GM12874 (cell line): ENCODE measurements around the gene PDP2.

Source experiments
- CTCF ChIP-seq: IDR thresholded peaks from 2 replicates; pipeline ENCODE4 v1.5.1; 2011; ENCODE audit warnings: low read depth, mild to moderate bottlenecking, control low read depth, low read length, moderate library complexity; ENCODE audit not compliant: insufficient read depth

PDP2 gene

GRCh38 chr16:66853261-66854139 is 26.8 kb upstream of the PDP2 start:
- TF ChIP-seq CTCF, result no peak

- TF ChIP-seq CTCF, result no peak
Observed at GRCh38 chr16:66856184-66856730, 24.1 kb upstream of the PDP2 start.

GRCh38 chr16:66856801-66857200 is 23.5 kb upstream of the PDP2 start:
- no peak for TF ChIP-seq CTCF

GRCh38 chr16:66857437-66857836 is 22.9 kb upstream of the PDP2 start:
- TF ChIP-seq CTCF, result no peak

GRCh38 chr16:66858740-66859396 is 21.4 kb upstream of the PDP2 start:
- no peak for TF ChIP-seq CTCF

GRCh38 chr16:66859397-66860068 is 20.8 kb upstream of the PDP2 start:
- no peak for TF ChIP-seq CTCF

- TF ChIP-seq CTCF, result no peak
Observed at GRCh38 chr16:66862023-66862520, 18.2 kb upstream of the PDP2 start.
